ENCODE data around the gene IGSF23.

The IGSF23 gene

DNA sequence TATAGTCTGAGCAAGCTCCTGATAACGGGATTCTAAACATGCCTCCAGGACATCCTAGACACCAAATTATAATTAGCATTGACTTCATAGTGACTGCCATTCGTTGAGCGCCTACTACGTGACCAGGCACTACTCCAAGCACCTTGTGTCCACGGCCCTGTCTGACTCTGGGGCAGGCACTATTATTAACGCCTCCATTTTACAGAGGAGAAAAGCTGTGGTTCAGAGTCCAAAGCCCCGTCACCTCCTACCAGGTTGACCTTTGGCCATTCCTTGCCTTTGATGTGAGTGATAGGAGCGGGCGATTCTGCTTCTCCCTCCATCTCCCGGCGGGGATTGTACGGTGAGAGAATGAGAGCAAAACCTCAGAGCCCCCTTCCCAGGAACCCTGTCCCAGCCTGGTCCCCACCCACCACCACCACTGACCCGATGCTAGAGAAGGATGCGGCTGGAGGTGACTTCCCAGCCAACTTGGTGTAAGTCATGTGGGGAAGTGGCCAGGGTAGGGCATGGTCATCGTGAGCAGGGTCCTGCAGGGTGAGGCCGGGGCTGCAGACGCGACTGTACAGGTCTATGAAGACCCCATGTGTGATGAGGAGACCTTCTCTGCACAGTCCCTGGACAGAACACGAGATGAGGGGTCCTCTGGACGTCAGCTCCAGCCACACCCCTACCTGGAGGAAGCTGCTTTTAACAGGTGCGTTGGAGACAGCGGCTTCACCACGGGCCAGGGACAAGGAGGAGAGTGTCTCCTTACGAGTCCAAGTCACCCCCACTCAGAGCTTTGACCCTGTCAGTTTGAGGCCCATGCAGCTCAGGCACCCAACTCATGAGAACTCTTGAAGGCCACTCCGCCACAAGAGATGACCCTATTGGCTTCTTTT, at the start of gene IGSF23:
Gene IGSF23 (plus strand): TSS at position 269 of the 884 bp plus-strand sequence. CDS start 83 bp downstream, at position 352.
- DNase-seq (ENCODE audit: low spot score): no peak

DNA sequence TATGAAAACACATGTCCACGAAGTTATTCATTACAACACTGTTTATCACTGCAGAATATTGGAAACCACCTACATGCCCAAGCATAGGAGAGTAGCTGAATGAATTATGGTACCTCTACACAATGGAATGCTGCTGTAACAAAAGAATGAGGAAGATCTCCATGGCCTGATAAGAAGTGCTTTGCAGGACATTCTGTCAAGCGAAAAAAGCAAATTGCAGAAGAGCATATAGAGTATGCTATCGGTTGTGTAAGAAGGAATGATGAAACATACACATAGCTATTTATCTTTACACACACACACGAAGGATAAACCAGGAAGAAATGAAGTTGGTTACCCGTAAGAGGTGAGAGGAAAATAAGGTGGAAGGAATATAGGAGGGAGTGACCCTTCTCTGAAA, 46.4 kb upstream of the IGSF23 start:
- DNase-seq (ENCODE audit: low spot score): no peak

DNA sequence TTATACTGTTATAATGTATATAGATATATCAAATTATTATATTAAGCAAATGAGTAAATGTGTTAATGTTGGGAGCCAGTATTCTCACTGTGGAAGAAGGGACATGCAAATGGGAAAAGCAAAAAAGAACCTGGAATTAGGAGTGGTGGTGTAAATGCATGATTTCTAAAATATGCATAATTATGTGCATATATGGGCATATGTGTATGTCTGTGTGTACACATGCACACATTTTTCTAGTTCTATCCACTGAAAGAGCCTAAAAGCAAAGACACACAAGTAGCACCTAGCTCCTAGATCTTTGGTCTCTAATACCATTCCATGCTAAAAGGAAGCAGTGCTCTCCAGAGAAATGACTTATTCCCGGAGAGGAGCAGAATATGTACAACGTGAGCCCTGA, 45.6 kb upstream of the IGSF23 start:
- no peak for DNase-seq (ENCODE audit: low spot score)

GRCh38 chr19:44570603-44570983, 42.8 kb upstream of the IGSF23 start:
- DNase-seq (ENCODE audit: low spot score): no peak

DNA sequence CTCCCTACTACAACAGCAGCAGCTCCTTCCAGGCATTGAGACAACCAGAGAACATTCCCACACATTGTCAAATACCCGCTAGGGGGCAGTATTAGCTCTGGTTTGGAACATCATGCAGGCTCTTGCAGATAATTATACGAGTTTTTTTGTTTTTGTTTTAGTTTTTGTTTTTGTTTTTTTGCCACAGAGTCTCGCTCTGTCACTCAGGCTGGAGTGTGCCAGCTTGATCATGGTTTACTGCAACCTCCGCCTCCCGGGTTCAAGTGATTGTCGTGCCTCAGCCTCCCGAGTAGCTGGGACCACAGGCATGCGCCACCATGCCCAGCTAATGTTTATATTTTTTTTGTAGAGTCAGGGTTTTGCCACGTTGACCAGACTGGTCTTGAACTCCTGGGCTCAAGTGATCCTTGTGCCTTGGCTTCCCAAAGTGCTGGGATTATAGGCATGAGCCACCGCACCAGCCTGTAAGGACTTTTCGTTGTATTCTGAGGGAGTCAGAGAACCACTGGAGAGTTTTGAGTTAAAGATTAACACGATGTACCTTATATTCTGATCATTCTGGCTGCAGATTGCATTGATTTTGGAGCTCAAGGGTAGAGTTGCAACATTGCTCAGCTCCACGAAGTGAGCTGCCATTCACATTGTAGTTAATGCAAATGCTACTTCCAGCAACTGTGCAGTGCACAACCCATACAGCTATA, 42.2 kb upstream of the IGSF23 start:
- DNase-seq (ENCODE audit: low spot score): peak; percentile 68

- DNase-seq (ENCODE audit: low spot score): no peak
These were observed 41.4 kb upstream of the IGSF23 start for GRCh38 chr19:44571830-44572580.

- DNase-seq (ENCODE audit: low spot score): no peak
These were observed 40.8 kb upstream of the IGSF23 start for GRCh38 chr19:44572581-44572900.

DNA sequence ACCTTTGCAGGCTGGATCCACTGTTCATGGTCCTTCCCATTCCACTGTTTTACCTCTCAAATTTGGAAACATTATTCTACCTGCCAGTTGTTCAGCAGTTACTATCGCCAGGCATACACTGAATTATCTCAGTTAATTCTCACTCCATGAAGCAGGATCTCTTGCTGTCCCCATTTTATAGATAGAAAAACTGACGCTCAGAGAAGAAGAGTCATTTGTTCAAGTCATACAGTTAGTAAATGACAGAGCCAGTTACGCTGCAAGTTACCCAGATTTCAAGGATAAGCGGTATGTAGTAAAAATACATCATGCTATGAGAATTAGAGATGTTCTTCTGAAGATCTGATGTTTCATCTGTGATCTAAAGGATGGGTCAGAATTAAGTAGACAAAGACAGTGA, 40.2 kb upstream of the IGSF23 start:
- no peak for DNase-seq (ENCODE audit: low spot score)

DNA sequence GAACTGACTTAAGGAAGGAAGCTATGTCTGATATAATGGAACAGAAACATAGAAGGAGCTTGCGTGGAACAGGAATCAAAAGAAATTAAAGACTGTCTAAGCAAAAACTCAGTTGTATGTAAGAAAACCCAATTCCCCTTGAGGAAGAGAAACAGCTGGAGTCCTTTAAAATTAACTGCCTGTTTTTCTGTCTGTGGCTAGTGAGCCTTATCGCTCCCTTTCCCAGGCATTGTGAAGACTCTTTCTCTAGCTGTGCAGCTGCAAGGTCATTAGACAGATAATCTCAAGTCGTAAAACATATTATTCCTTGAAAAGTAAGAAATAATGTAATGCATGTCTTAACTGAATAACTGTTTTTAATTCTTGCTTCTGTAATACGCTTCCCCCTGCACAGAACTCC, 39.7 kb upstream of the IGSF23 start:
- no peak for DNase-seq (ENCODE audit: low spot score)

DNA sequence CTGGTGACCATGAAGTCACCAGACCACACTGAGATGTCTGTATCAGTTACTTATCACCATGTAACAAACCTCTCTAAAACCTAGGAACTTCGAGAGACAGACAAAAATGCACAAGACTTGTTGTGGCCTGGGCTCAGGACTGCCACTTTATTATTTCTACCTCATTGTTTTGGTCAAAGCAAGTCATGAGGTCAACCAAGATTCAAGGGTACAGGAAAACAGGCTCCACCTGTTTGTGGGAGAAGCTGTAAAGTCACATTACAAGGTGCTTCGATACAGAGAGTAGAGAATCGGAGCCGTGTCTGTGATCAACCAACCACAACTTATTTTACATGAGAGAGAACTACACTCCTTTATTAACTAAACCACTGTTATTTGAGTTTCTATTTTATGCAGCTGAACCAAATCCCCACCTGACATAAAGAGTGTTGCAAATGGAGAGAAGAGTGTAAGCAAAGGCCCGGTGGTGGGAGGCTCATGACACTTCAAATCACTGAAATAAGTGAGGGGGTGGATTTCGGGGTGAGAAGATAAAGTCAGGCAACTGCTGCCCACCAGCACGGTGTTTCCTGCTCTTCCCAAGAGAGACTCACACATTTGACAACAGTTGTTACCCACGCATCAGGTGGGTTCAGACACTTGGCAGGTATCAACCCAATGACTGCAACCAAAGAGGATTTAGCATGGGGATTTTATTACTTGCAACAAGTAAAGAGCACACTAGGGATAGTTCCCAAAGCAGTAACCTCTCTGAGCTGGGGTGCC, 39.0 kb upstream of the IGSF23 start:
- DNase-seq (ENCODE audit: low spot score): no peak

- no peak for DNase-seq (ENCODE audit: low spot score)
These were observed 38.2 kb upstream of the IGSF23 start for GRCh38 chr19:44575116-44575700.

DNA sequence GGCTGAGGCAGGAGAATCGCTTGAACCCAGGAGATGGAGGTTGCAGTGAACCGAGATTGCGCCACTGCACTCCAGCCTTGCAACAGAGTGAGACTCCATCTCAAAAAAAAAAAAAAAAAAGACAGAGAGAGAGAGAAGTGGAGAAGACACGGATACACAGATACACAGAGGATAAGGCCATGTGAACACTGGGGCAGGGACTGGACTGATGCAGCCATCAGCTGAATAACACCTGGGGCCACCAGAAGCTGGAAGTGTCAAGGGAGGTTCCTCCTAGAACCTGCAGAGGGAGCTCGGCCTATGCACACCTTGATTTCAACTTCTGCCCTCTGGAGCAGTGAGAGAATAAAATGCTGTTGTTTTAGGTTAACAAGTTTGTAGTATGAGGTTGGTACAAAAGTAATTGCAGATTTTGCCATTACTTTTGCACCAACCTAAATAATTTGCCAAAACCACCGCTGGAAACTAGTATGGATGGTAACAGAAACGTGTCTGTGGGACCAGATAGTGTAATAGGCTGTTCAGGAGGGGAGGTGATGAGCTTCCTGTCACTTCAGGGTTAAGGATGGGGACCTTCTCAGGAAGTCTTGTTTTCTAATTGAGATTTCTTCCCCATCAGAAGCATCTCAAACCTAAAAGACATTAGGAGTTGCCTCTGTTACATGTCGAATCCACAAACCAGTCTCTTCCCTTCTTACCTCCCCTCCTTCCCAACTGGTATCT, 36.4 kb upstream of the IGSF23 start:
- no peak for DNase-seq (ENCODE audit: low spot score)

DNA sequence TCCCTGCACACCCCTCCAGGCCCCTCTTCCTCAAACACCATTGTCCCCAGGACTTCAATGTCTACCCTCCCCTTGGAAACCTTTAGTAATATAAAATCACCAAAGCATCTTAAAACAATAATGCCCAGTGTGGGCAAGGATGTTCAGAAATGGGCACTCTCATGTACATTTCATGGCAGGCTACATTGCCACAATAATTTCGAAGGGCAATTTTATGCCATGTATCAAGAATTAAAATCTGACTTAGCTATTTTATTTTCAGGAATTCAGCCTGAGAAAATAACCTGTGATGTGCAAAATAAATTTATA, 35.8 kb upstream of the IGSF23 start:
- no peak for DNase-seq (ENCODE audit: low spot score)

DNA sequence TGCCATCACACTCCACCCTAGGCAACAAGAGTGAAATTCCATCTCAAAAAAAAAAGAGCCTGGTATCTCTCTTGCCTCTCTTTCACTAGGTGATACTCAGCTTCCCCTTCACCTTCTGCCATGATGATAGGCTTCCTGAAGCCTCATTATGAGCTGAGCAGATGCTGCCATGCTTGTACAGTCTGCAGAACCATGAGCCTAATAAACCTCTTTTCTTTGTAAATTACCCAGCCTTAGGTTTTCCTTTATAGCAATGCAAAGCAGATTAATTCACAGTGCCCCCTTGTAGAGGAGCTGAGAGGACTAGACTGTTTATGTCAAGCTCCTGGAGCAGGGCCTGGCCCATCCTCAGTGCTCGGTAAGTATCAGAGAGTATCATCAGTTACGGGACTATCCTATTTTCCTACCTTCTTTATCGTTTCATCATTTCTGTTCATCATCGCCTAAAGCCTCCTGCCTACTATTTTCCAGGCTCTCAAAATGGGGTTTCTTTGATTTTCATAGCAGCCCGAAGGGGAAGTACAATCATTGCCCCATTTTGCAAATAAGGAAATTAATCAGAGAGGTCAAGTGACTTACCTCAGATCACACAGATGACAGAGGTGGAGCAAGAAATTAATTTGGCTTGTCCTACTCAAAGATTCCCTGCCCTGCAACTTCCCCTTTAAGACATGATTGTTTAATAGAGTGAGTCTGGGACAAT, 33.5 kb upstream of the IGSF23 start:
- DNase-seq (ENCODE audit: low spot score): no peak

GRCh38 chr19:44580366-44580895, 32.9 kb upstream of the IGSF23 start:
- DNase-seq (ENCODE audit: low spot score): no peak

GRCh38 chr19:44581288-44581687, 32.1 kb upstream of the IGSF23 start:
- DNase-seq (ENCODE audit: low spot score): no peak

GRCh38 chr19:44582581-44583265, 30.6 kb upstream of the IGSF23 start:
- peak; percentile 52 for DNase-seq (ENCODE audit: low spot score)

- peak; percentile 37 for DNase-seq (ENCODE audit: low spot score)
These were observed 27.8 kb upstream of the IGSF23 start for GRCh38 chr19:44585371-44586133.
